K562 treated with DMSO at 1 percent for 12 hours (cell line): ENCODE data around the gene MYL12A. TPM values are rescaled to one million over a fixed set of nuclear protein-coding genes. Genes with fewer than 3 reads are reported as not detected.

Source experiments
- total RNA-seq: library from RNA; unstranded; fragments of 300-600 nt; gene quantifications from 2 replicates; pipeline ENCODE4 v1.2.3, GENCODE V29; 2022; ENCODE audit not compliant: insufficient read depth

The MYL12A gene
- total RNA-seq, result 375 and 438 TPM in 2 replicates

DNA sequence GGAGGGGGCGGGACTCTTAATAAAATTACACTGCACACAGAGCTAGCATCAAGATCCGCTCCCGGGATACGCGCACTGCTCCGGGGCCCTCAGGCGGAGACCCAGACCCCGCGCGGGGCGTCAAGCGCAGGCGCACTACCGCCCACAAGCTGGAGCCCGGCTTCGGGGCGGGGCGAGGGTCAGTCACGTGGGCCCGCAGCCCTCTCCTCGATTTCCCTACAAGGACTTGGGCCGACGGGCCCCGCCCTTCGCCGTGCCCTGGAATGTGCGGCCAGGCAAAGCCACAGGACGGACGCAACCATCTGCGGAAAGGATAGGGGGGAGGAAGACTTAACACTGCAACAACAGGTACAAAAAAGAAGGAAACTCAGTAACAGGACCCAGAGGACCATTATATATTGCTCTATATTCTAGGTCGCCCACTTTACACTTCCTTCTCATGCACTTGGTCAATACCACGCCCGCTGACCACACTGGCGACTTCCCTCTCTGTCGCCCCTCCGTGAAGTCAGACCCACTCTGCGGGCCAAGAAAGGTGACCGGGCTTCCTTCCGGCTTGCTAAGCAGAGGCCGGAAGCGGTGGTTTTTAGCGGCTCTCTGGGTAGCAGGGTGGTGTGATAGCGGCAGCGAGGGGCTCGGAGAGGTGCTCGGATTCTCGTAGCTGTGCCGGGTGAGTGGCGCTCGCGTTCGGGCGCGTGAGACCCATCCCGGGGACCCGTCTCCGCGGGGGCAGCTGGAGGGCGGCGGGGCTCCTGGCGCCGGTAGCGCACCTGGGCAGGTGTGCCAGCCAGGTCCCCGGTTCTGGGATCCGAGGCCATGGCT, at the start of gene MYL12A:
Gene MYL12A, plus strand, starts transcription at position 562 of the 822 bp plus-strand sequence. CDS start 5,447 bp downstream, outside the sequence.

DNA sequence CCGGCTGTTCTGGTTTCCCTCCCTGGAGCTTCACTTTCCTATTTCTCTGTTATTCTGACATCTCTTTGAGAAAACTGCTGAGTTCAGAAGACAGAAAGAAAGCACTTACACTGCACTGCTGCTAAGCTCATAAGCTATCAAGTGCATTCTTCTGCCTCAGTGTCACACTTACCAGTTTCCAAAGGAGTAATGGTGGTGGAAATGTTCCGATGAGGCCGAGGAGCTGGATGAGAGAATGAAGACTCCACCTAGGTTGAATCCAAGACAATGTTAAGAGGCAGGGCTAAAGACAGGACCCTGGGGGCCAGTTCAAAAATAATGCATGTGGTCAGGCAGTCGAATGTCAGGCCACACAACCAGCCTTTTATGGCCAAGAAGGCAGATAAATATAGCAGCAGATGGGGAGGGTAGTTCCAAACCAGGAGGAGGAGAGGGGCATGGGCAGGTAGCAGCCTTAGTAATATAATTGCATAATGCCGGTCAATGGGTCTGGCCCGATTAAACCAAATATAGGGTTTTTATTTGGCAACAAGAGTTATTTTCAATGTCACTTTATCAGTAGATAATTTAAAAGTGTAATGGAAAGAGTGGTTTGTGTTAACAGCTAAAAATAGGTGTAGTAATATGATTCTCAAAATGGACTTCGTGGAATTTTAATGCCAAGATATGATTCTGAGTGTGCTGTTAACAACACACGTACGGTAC, 27.8 kb upstream of the MYL12A start, which contains the start of gene MYOM1:
Gene MYOM1, minus strand, starts transcription at position 338 of the 705 bp plus-strand sequence. CDS start 4,745 bp downstream, outside the sequence.

GRCh38 chr18:3261373-3262233, 14.0 kb downstream of the MYL12A start, which contains the start of gene MYL12B:
Gene MYL12B (plus strand): TSS chr18:3262133. CDS start chr18:3272899, 10,766 bp downstream.

Other genes with a start within 250 kb of the MYL12A start
- 13.6 and 46.2 TPM in 2 replicates for gene LPIN2, start 234.7 kb upstream of the MYL12A start, total RNA-seq
- gene MYOM1, start 27.8 kb upstream of the MYL12A start, total RNA-seq, result 0.55 and 1.6 TPM in 2 replicates
- 290 and 303 TPM in 2 replicates for gene MYL12B, start 14.3 kb downstream of the MYL12A start, total RNA-seq
- gene TGIF1, start 202.4 kb downstream of the MYL12A start, total RNA-seq, result 19.4 and 41.5 TPM in 2 replicates